ENCODE measurements around the gene NTRK2. TPM values are rescaled to one million over a fixed set of nuclear protein-coding genes. Genes with fewer than 3 reads are reported as not detected.

Gene NTRK2
- total RNA-seq, 1 donor from 2014 or later = 0.46 TPM

DNA sequence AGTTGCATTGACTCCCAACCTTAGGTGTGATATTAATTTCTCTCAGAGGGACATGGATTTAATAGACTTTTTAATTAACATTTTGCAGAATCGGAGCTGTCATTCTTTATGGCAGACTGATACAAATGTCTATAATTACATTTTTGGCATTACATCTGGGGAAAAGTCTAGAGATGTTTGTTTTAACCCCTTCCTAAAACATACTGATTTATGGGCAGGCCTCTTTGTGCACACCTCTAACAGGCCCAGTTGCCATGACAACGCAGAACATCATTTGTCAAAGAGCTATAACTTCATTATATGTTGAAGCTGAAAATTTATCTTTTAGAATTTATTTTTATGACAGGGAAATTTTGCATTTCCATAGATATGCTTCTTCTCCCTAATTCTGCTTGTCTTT lies 158.5 kb downstream of the NTRK2 start:
- H3K4me3 ChIP-seq (ENCODE audit: low read depth, low read length) = no peak overlapping the region
- no peak for DNase-seq (ENCODE audit: low read depth)
- TF ChIP-seq, protein P1, sequence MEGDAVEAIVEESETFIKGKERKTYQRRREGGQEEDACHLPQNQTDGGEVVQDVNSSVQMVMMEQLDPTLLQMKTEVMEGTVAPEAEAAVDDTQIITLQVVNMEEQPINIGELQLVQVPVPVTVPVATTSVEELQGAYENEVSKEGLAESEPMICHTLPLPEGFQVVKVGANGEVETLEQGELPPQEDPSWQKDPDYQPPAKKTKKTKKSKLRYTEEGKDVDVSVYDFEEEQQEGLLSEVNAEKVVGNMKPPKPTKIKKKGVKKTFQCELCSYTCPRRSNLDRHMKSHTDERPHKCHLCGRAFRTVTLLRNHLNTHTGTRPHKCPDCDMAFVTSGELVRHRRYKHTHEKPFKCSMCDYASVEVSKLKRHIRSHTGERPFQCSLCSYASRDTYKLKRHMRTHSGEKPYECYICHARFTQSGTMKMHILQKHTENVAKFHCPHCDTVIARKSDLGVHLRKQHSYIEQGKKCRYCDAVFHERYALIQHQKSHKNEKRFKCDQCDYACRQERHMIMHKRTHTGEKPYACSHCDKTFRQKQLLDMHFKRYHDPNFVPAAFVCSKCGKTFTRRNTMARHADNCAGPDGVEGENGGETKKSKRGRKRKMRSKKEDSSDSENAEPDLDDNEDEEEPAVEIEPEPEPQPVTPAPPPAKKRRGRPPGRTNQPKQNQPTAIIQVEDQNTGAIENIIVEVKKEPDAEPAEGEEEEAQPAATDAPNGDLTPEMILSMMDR (conservative IDR thresholded peaks at IDR 0.05; ENCODE audit: low read depth, low read length) = no peak

DNA sequence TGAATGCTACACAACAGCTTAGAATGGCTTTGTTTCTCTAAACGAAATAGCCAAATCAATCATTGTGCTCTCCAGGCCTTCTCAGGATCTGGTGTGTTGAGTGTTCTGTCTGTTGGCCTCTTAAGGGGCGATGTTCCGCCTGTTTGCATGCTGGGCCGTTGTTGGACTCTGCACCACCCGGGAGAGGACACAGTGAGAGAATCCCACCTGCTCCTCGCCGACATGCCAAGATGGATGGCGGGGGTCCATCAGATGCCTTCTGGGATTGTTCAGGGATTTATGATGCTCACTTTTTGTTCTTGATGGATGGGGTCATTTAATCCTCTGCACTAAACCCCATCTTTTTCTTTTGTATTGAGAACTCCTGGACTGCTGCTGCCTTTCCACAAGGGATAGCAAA lies 159.9 kb downstream of the NTRK2 start:
- no peak for DNase-seq (ENCODE audit: low read depth)
- TF ChIP-seq, protein P1 (conservative IDR thresholded peaks at IDR 0.05; ENCODE audit: low read depth, low read length) = no peak
- no peak overlapping the region for H3K4me3 ChIP-seq (ENCODE audit: low read depth, low read length)

DNA sequence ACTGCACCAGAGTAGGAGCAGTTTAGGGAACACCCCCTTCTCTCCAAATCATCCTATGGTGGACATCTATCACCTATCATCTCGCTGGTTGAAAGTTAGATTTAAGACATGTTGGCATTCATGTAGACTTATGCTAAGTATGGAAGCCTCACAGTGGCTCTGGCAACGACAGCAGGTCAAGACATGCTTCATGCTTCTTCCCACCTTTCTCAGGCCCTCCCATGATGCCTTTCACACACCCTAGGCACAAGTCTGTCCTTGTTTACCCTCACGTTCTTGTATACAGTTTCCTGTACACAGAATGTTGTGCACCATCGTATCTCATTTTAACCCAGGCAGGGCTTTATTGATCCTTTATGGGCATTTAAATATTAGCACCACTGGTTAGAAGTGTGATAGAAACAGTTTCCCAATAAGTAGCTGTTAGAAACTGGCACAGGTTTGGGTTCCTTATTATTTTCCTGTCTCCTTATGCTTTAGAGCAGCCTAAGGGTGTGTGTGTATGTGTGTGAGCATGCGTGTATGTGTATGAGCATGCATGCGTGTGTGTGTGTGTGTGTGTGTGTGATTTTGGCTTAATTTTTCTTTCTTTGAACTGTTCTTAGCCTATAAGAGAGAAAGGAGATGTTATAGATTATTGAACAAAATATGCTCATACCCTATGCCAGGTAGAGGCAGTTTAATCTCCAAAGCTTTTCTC lies 160.6 kb downstream of the NTRK2 start:
- no peak for DNase-seq (ENCODE audit: low read depth)
- no peak overlapping the region for H3K4me3 ChIP-seq (ENCODE audit: low read depth, low read length)
- TF ChIP-seq, protein P1 (conservative IDR thresholded peaks at IDR 0.05; ENCODE audit: low read depth, low read length) = no peak

DNA sequence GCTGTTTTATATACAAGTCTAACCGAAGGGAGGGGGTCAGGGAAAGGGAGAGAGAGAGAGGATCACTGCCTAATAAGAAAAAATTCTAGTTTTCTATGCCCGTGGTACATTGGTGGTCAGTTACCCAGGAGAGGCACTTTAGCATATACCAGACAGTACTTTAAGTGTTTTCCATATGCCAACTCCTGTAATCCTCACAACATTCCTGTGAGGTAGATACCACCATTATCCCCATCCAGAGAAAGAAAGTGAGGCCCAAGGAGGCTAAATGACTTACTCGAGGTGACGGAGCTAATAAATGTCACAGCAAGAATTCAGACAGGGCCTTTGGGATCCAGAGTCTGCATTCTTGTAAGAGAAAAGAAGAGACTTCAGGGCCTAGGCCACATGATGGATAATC lies 161.8 kb downstream of the NTRK2 start:
- DNase-seq (ENCODE audit: low read depth) = no peak
- no peak overlapping the region for H3K4me3 ChIP-seq (ENCODE audit: low read depth, low read length)
- TF ChIP-seq, protein P1 (conservative IDR thresholded peaks at IDR 0.05; ENCODE audit: low read depth, low read length) = no peak

DNA sequence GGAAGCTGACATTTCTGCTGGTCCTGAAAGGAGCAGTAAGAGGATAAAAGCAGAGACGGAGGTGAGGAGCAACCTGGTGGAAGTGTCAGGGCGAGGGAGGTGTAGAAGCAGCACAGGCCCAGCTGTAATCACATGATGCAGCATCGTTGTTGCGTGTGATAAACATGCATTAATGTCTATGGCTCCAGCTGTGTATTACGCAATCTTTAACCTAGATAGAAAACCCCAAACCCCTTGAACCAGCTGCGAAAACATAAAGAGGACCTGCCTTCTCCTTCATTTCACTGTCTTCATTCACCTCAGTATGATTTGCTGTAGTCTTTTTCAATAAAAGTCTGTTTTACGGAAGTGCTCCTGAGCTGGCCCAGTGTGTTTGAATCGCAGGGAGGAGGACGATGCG lies 162.9 kb downstream of the NTRK2 start:
- DNase-seq (ENCODE audit: low read depth) = no peak
- H3K4me3 ChIP-seq (ENCODE audit: low read depth, low read length) = no peak overlapping the region
- TF ChIP-seq, protein P1 (conservative IDR thresholded peaks at IDR 0.05; ENCODE audit: low read depth, low read length) = no peak

DNA sequence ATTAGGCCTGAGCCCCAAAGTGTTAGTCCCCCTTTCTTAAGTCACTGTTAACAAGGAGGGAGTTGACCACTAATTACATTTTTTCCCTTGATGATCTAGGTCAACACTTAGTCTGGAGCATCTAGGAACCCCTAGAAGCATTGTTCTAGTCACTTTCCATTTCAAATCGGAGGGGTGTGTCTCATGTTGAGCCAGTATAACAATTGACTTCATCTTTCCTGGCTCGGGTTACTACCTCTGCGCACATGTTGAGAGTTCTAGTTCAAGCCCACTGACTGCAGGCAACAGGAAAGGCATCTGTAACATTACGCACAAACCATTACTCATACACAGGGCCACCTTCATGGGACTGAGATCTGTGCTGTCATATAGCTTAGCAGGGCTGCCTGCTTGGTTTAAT lies 164.9 kb downstream of the NTRK2 start:
- TF ChIP-seq, protein P1 (conservative IDR thresholded peaks at IDR 0.05; ENCODE audit: low read depth, low read length) = no peak
- no peak overlapping the region for H3K4me3 ChIP-seq (ENCODE audit: low read depth, low read length)
- DNase-seq (ENCODE audit: low read depth) = no peak

DNA sequence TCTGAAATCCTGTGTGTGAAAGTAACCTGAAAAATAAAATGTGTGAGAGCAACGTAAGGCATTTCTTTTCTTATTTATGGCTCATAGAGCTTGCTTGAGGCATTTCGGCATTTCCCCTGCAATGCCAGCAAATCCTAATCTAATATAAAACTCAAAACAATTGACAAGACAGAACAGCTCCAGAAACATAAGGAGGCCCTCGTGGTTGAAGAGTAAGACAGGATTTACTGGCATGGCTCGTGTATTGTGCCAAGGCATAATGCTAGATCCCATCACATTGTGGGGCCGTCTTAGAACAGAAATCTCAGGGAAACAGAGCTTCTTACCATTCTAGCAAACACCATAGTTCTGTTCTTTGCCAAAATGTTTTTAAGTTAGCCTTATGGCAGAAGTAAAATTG lies 166.2 kb downstream of the NTRK2 start:
- TF ChIP-seq, protein P1 (conservative IDR thresholded peaks at IDR 0.05; ENCODE audit: low read depth, low read length) = no peak
- no peak overlapping the region for H3K4me3 ChIP-seq (ENCODE audit: low read depth, low read length)
- no peak for DNase-seq (ENCODE audit: low read depth)

Data from epithelial cell of proximal tubule (primary cell).